ENCODE measurements around the gene CBX8. TPM values are rescaled to one million over a fixed set of nuclear protein-coding genes. Genes with fewer than 3 reads are reported as not detected.

Gene CBX8
- total and polyA plus RNA-seq, 4 donors, result 4.8 to 9.3 (median 5.5) TPM

GRCh38 chr17:79806446-79806760 is 9.5 kb upstream of the CBX8 start:
- 15 to 22% methylated on average over 4 of the region's 4 CpGs for WGBS, 2 donors
- DNase-seq (no peak), ATAC-seq (ENCODE audit: insufficient read depth, low FRiP score) (no peak)
- peaks cover 0 to 12% (median 8%) of the 10 kb centered on the region in 5 donors for H3K4me1 ChIP-seq (ENCODE audit: control insufficient read depth in 5 of 5, insufficient read depth in 5 of 5, low read length in 5 of 5)
- H3K27me3 ChIP-seq (ENCODE audit: control insufficient read depth in 3 of 3, insufficient read depth in 3 of 3, low read length in 2 of 3), result peaks cover 21 to 86% (median 85%) of the 10 kb centered on the region in 3 donors
- no peak overlapping the region for H3K4me3 ChIP-seq
- H3K27ac ChIP-seq (ENCODE audit: low read depth in 1 of 2, low read length in 1 of 2), result no peak overlapping the region
- H3K36me3 ChIP-seq (ENCODE audit: control insufficient read depth in 4 of 4, insufficient read depth in 4 of 4, low read length in 4 of 4), result no peaks in the 10 kb centered on the region
- no peak for TF ChIP-seq CTCF (IDR thresholded peaks at IDR 0.05; ENCODE audit: control extremely low read depth, extremely low read depth)
- no peak overlapping the region for H3K9ac ChIP-seq (ENCODE audit: insufficient read depth in 1 of 2, low read length in 2 of 2)
- H3K9me3 ChIP-seq (ENCODE audit: control insufficient read depth in 4 of 4, insufficient read depth in 3 of 4, low read length in 3 of 4), result peaks cover 0 to 7% (median 0%) of the 10 kb centered on the region in 4 donors

GRCh38 chr17:79804856-79805696 is 8.2 kb upstream of the CBX8 start:
- ATAC-seq (ENCODE audit: insufficient read depth, low FRiP score) (no peak), DNase-seq (no peak)
- Histone ChIP-seq H3K9ac (ENCODE audit: insufficient read depth in 1 of 2, low read length in 2 of 2) (no peak overlapping the region), H3K9me3 (ENCODE audit: control insufficient read depth in 4 of 4, insufficient read depth in 3 of 4, low read length in 3 of 4) (peaks cover 0 to 7% (median 0%) of the 10 kb centered on the region in 4 donors), H3K36me3 (ENCODE audit: control insufficient read depth in 4 of 4, insufficient read depth in 4 of 4, low read length in 4 of 4) (no peaks in the 10 kb centered on the region), H3K4me3 (no peak overlapping the region), H3K4me1 (ENCODE audit: control insufficient read depth in 5 of 5, insufficient read depth in 5 of 5, low read length in 5 of 5) (peaks cover 0 to 17% (median 0%) of the 10 kb centered on the region in 5 donors), H3K27me3 (ENCODE audit: control insufficient read depth in 3 of 3, insufficient read depth in 3 of 3, low read length in 2 of 3) (peaks cover 25 to 91% (median 88%) of the 10 kb centered on the region in 3 donors), H3K27ac (ENCODE audit: low read depth in 1 of 2, low read length in 1 of 2) (no peak overlapping the region)
- TF ChIP-seq CTCF (IDR thresholded peaks at IDR 0.05; ENCODE audit: control extremely low read depth, extremely low read depth), result no peak
- 10 to 15% methylated on average over 22 of the region's 22 CpGs for WGBS, 2 donors

GRCh38 chr17:79803997-79804855 is 7.3 kb upstream of the CBX8 start:
- WGBS, 2 donors, result 2% methylated on average over 62 to 76 of the region's 76 CpGs
- Histone ChIP-seq H3K9ac (ENCODE audit: insufficient read depth in 1 of 2, low read length in 2 of 2) (no peak overlapping the region), H3K36me3 (ENCODE audit: control insufficient read depth in 4 of 4, insufficient read depth in 4 of 4, low read length in 4 of 4) (no peaks in the 10 kb centered on the region), H3K27ac (ENCODE audit: low read depth in 1 of 2, low read length in 1 of 2) (no peak overlapping the region), H3K27me3 (ENCODE audit: control insufficient read depth in 3 of 3, insufficient read depth in 3 of 3, low read length in 2 of 3) (peaks cover 20 to 96% (median 93%) of the 10 kb centered on the region in 3 donors), H3K9me3 (ENCODE audit: control insufficient read depth in 4 of 4, insufficient read depth in 3 of 4, low read length in 3 of 4) (peaks cover 0 to 7% (median 0%) of the 10 kb centered on the region in 4 donors), H3K4me1 (ENCODE audit: control insufficient read depth in 5 of 5, insufficient read depth in 5 of 5, low read length in 5 of 5) (peaks cover 0 to 23% (median 0%) of the 10 kb centered on the region in 5 donors), H3K4me3 (no peak overlapping the region)
- TF ChIP-seq CTCF (IDR thresholded peaks at IDR 0.05; ENCODE audit: control extremely low read depth, extremely low read depth), result no peak
- DNase-seq (peak in 2 of 3 donors; percentile 47 to 50), ATAC-seq (ENCODE audit: insufficient read depth, low FRiP score) (no peak)
